CD4-positive, alpha-beta T cell treated with Interleukin-6 for 4 hours (primary cell): Measurements from ENCODE around the gene CHST6.
"Not testable (repeated sequence)": the region's sequence is repeated elsewhere in the genome, so short reads cannot be mapped to it uniquely, and the experiment has no call there.

Experiments
- DNase-seq: peaks from one replicate; pipeline ENCODE4 v3.0.0-alpha.2; 2020; ENCODE audit warnings: mixed read lengths

CHST6 gene

GRCh38 chr16:75495076-75495674, at the start of gene CHST6:
TSS of gene CHST6 (minus strand) at chr16:75495441. CDS start at chr16:75479828, 15,613 bp downstream.
- DNase-seq: peak; percentile 18

GRCh38 chr16:75542462-75542861, 47.2 kb upstream of the CHST6 start:
- not testable (repeated sequence) for DNase-seq

- DNase-seq: no peak
Measured at GRCh38 chr16:75541236-75541635, 46.0 kb upstream of the CHST6 start.

- not testable (repeated sequence) for DNase-seq
Measured at GRCh38 chr16:75538882-75539565, 43.8 kb upstream of the CHST6 start.

GRCh38 chr16:75537776-75538175, 42.5 kb upstream of the CHST6 start:
- DNase-seq: no peak

- DNase-seq: no peak
Measured at GRCh38 chr16:75535901-75536300, 40.7 kb upstream of the CHST6 start, which contains the start of gene CHST5. TSS of gene CHST5 (minus strand) at chr16:75536108. CDS start at chr16:75530384, 5,724 bp downstream.

GRCh38 chr16:75535211-75535843, 40.1 kb upstream of the CHST6 start:
- no peak for DNase-seq

- DNase-seq: no peak
Measured at GRCh38 chr16:75534560-75535205, 39.4 kb upstream of the CHST6 start.

- DNase-seq: no peak
Measured at GRCh38 chr16:75532791-75533190, 37.5 kb upstream of the CHST6 start.

GRCh38 chr16:75532142-75532765, 37.0 kb upstream of the CHST6 start:
- DNase-seq: no peak

GRCh38 chr16:75529959-75530358, 34.7 kb upstream of the CHST6 start:
- no peak for DNase-seq

GRCh38 chr16:75529056-75529905, 34.0 kb upstream of the CHST6 start:
- DNase-seq: no peak

GRCh38 chr16:75527825-75528299, 32.6 kb upstream of the CHST6 start:
- DNase-seq: no peak

- DNase-seq: no peak
Measured at GRCh38 chr16:75526032-75526790, 31.0 kb upstream of the CHST6 start.

- no peak for DNase-seq
Measured at GRCh38 chr16:75519175-75519574, 23.9 kb upstream of the CHST6 start.

GRCh38 chr16:75516189-75516966, 21.1 kb upstream of the CHST6 start:
- peak; percentile 30 for DNase-seq

GRCh38 chr16:75514296-75514695, 19.1 kb upstream of the CHST6 start:
- DNase-seq: no peak

- DNase-seq: no peak
Measured at GRCh38 chr16:75506574-75506973, 11.3 kb upstream of the CHST6 start.

GRCh38 chr16:75506107-75506506, 10.9 kb upstream of the CHST6 start:
- no peak for DNase-seq

- DNase-seq: no peak
Measured at GRCh38 chr16:75503801-75504200, 8.6 kb upstream of the CHST6 start.
